Activated CD8-positive, alpha-beta memory T cell treated with anti-CD3 and anti-CD28 coated beads for 36 hours (primary cell): ENCODE results near the gene PI16. TPM values are rescaled to one million over a fixed set of nuclear protein-coding genes. Genes with fewer than 3 reads are reported as not detected.
"Not testable (repeated sequence)": the region's sequence is repeated elsewhere in the genome, so short reads cannot be mapped to it uniquely, and the experiment has no call there.

Experiments
- CTCF ChIA-PET: fragments of 350-600 bp; sonication (Branson Sonifier 250); formaldehyde crosslinking; loops from one replicate; lab custom pipeline; 2021; ENCODE audit warnings: antibody characterized with exemption; lab: Charles Lee
- POLR2A ChIA-PET: fragments of 350-600 bp; sonication (Branson Sonifier 250); formaldehyde crosslinking; loops from one replicate; lab custom pipeline; 2021; ENCODE audit warnings: antibody characterized with exemption; lab: Charles Lee
- total RNA-seq, 2 experiments: library from RNA; stranded (reverse); gene quantifications; one replicate each; pipeline ENCODE4 v1.2.3, GENCODE V29; 2021

PI16 gene
- total RNA-seq, 2 experiments from 2014 or later = 0.23 TPM; not detected in 1

GRCh38 chr6:36947570-36948351, 6.8 kb upstream of the PI16 start:
- CTCF ChIA-PET = interaction anchor here (1.5 kb wide), 1 partner anchor 10 kb away, joined by 3 read pairs; no protein-coding TSS in a partner anchor
- POLR2A ChIA-PET = no interaction called here

DNA sequence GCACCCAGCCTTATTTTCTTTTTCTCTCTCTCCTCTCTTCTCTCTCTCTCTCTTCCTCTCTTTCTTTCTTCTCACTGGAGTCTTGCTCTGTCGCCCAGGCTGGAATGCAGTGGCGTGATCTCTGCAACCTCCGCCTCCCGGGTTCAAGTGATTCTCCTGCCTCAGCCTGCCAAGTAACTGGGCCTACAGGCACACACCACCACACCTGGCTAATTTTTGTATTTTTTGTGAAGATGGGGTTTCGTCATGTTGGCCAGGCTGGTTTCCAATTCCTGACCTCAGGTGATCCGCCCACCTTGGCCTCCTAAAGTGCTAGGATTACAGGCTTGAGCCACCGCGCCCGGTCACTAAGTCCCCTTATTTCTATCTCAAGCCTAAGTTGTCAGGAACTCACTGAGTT, 5.5 kb upstream of the PI16 start:
- POLR2A ChIA-PET, CTCF ChIA-PET: not testable (repeated sequence)

GRCh38 chr6:36949636-36950035, 4.9 kb upstream of the PI16 start:
- ChIA-PET CTCF (interaction anchor here (1.2 kb wide), 1 partner anchor 9 kb away, joined by 3 read pairs; no protein-coding TSS in a partner anchor), POLR2A (no interaction called here)

DNA sequence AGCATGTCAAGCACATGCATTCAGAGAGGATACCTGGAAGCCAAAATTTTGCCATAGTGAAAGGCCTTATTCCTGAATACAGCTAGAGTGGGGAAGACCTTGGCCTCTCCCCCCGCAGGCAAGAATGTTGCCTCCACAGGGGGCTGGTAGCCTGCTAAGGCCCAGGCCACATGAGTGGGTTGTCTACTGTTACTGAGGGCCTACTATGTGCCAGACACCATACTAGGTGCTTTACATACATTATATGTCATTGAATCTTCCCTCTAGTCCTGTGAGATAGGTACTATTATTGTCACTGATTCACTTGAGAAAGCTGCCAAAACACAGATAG, 642 bp upstream of the PI16 start:
- ChIA-PET CTCF (no interaction called here), POLR2A (no interaction called here)

DNA sequence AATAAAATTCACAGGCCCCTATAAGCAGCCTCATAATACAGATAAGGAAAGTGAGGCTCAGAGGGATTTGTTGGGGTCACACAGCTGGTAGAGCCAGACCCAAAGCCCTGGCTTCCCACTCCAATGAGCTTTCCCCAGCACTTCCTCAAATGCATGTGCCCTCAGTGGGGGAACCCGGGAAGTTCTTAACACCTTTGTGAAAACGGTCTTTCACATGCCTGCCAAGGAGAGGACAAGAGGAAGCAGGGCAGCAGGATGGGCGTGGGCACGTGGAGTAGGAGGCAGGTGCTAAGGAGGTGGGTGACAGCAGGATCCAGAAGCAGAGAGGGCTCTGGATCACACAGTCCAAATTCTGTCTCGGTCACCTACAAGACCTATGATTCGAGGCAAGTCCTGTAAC, 598 bp downstream of the PI16 start:
- POLR2A ChIA-PET = interaction anchor here (0.7 kb wide), 1 partner anchor 9 kb away, joined by 3 read pairs; no protein-coding TSS in a partner anchor
- CTCF ChIA-PET = interaction anchor here (0.9 to 2.0 kb wide), 4 partner anchors 28 to 102 kb away, joined by 3 to 7 read pairs (median 4); no protein-coding TSS in a partner anchor

- CTCF ChIA-PET = interaction anchor here (0.8 to 2.0 kb wide), 5 partner anchors 10 to 103 kb away, joined by 3 to 7 read pairs (median 3); no protein-coding TSS in a partner anchor
These were observed 1.3 kb downstream of the PI16 start for GRCh38 chr6:36955671-36956445.

GRCh38 chr6:36956446-36956820, 1.9 kb downstream of the PI16 start:
- CTCF ChIA-PET = interaction anchor here (0.8 to 2.0 kb wide), 3 partner anchors 10 to 62 kb away, joined by 3 to 7 read pairs (median 5); no protein-coding TSS in a partner anchor
- POLR2A ChIA-PET = interaction anchor here (0.9 kb wide), 1 partner anchor 30 kb away, joined by 4 read pairs; the partner anchor contains the start of gene MTCH1

More at GRCh38 chr6:36955671-36956445, 1.3 kb downstream of the PI16 start:
- POLR2A ChIA-PET = interaction anchor here (0.9 kb wide), 1 partner anchor 31 kb away, joined by 4 read pairs; the partner anchor contains the start of gene MTCH1

DNA sequence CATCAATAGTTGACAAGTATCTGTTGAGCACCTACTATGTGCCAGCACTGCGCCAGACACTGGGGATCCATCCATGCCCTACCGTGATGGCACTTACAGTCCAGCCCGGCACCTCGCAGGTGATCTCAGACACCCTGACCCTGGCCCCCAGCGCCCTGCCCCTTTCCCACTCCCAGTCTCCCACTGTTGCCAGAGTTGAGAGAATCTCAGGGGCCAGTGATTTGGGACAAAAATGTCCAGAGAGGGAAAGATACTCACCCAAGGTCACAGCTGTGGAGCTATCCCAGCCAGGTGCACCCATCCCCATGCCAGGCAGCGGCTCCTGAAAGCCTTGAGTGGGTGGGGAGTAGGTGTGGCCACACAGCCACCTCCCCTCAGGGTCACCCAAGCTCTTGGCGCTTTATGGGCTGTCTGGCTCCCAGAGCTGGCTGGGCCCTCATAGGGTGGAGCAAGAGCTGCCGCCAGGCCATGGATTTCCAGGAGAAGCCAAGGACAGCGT, 3.3 kb downstream of the PI16 start:
- ChIA-PET CTCF (no interaction called here), POLR2A (no interaction called here)

- ChIA-PET POLR2A (no interaction called here), CTCF (interaction anchor here (1.0 kb wide), 1 partner anchor 662 kb away, joined by 5 read pairs; no protein-coding TSS in a partner anchor)
These were observed 4.4 kb downstream of the PI16 start for GRCh38 chr6:36958775-36959554.

GRCh38 chr6:36959555-36960250, 5.2 kb downstream of the PI16 start:
- ChIA-PET POLR2A (no interaction called here), CTCF (interaction anchor here (1.0 to 1.3 kb wide), 2 partner anchors 75 to 661 kb away, joined by 3 to 5 read pairs; no protein-coding TSS in a partner anchor)

GRCh38 chr6:36961441-36962435, 7.2 kb downstream of the PI16 start:
- CTCF ChIA-PET = no interaction called here

DNA sequence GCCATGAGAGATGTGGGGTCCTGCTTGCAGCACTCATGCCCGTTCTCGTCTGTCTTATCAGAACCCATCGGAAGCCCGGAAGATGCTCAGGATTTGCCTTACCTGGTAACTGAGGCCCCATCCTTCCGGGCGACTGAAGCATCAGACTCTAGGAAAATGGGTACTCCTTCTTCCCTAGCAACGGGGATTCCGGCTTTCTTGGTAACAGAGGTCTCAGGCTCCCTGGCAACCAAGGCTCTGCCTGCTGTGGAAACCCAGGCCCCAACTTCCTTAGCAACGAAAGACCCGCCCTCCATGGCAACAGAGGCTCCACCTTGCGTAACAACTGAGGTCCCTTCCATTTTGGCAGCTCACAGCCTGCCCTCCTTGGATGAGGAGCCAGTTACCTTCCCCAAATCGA, 8.3 kb downstream of the PI16 start:
- POLR2A ChIA-PET = interaction anchor here (0.7 kb wide), 1 partner anchor 23 kb away, joined by 3 read pairs; the partner anchor contains the start of gene MTCH1
- CTCF ChIA-PET = no interaction called here

More at GRCh38 chr6:36961441-36962435, 7.2 kb downstream of the PI16 start:
- POLR2A ChIA-PET = no interaction called here

DNA sequence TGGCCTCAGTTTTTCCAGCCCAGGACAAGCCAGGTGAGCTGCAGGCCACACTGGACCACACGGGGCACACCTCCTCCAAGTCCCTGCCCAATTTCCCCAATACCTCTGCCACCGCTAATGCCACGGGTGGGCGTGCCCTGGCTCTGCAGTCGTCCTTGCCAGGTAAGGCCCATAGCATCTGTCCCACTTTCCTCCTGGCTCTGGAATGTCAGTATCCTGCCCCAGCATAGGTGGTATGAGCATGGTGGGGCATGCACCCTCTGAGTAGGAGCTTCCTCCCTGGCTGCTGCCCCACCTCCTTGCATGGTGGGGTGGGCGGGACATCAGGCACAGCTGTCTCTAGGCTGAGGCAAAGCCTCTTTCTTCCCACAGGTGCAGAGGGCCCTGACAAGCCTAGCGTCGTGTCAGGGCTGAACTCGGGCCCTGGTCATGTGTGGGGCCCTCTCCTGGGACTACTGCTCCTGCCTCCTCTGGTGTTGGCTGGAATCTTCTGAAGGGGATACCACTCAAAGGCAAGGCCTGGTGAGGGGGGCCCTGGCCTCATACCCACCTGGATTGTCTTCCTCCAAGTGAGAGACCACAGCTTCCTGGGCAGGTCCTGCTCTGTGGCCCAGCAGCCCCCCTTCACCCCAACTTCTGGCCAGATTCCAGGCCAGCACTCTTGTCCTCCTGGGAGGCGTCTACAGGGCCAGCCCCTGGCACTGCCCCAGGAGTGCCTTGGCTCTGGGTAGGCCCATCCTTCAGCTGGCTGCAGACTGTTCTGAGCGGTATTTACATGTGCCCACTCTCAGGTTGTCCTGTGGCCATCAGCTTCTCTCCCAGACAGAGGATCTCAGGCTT, 9.1 kb downstream of the PI16 start:
- POLR2A ChIA-PET = interaction anchor here (0.7 to 0.9 kb wide), 2 partner anchors 9 to 22 kb away, joined by 3 read pairs; partner anchors contain the start of genes MTCH1 and PI16
- CTCF ChIA-PET = interaction anchor here (1.5 kb wide), 1 partner anchor 36 kb away, joined by 3 read pairs; no protein-coding TSS in a partner anchor

DNA sequence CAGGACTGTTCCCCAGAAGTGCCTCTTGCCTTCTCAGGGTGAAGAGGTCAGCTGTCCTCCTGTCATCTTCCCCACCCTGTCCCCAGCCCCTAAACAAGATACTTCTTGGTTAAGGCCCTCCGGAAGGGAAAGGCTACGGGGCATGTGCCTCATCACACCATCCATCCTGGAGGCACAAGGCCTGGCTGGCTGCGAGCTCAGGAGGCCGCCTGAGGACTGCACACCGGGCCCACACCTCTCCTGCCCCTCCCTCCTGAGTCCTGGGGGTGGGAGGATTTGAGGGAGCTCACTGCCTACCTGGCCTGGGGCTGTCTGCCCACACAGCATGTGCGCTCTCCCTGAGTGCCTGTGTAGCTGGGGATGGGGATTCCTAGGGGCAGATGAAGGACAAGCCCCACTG, 9.8 kb downstream of the PI16 start:
- POLR2A ChIA-PET = interaction anchor here (0.9 kb wide), 1 partner anchor 10 kb away, joined by 3 read pairs; the partner anchor contains the start of gene PI16
- CTCF ChIA-PET = interaction anchor here (1.5 kb wide), 1 partner anchor 37 kb away, joined by 3 read pairs; no protein-coding TSS in a partner anchor

GRCh38 chr6:36964908-36965307, 10.4 kb downstream of the PI16 start:
- POLR2A ChIA-PET = no interaction called here

DNA sequence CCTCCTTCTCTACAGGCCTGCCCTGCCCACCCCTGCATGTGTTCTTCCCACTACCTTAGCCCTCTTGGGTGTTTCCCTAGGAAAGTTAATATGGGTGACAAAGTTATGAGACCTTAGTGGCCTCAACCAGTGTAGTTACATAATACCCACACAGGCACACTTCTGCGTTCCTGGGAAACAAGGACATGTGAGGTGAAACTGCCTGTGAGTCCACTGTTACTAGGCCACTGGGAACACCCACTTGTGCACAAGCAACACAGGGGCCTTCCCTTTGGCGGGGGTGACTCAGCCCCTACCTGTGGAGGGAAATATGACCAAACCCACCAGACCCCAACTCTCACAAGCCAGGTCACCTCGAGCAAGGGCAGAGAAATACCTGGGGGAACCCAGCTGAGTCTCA, 12.8 kb downstream of the PI16 start:
- ChIA-PET POLR2A (no interaction called here), CTCF (no interaction called here)

More at GRCh38 chr6:36964908-36965307, 10.4 kb downstream of the PI16 start:
- CTCF ChIA-PET = interaction anchor here (1.5 kb wide), 1 partner anchor 38 kb away, joined by 3 read pairs; no protein-coding TSS in a partner anchor
